Neural crest cell (in vitro differentiated cells): ENCODE measurements around the gene DEFB110. TPM values are rescaled to one million over a fixed set of nuclear protein-coding genes. Genes with fewer than 3 reads are reported as not detected.

Source experiments
- DNase-seq: peaks from one replicate; pipeline ENCODE4 v3.0.0; 2021; ENCODE audit warnings: low read depth, mixed read lengths, low spot score
- H3K27ac Mint-ChIP-seq: one replicate; pipeline ENCODE4 v1.8.0; 2021; ENCODE audit warnings: mild to moderate bottlenecking, mixed read lengths; ENCODE audit not compliant: unreplicated experiment
- H3K27me3 Mint-ChIP-seq: 2 replicates; pipeline ENCODE4 v1.8.0; 2021; ENCODE audit warnings: low read depth, mild to moderate bottlenecking, mixed read lengths
- H3K36me3 Mint-ChIP-seq: 2 replicates; pipeline ENCODE4 v1.8.0; 2021; ENCODE audit warnings: low read depth, mild to moderate bottlenecking, mixed read lengths
- H3K4me1 Mint-ChIP-seq: 2 replicates; pipeline ENCODE4 v1.8.0; 2021; ENCODE audit warnings: mixed read lengths
- H3K4me3 Mint-ChIP-seq: one replicate; pipeline ENCODE4 v1.8.0; 2021; ENCODE audit warnings: mild to moderate bottlenecking, mixed read lengths
- H3K9me3 Mint-ChIP-seq: 2 replicates; pipeline ENCODE4 v1.8.0; 2021; ENCODE audit warnings: mixed read lengths
- CTCF ChIP-seq: fragments of 200-600 bp; sonication (generic); conservative IDR thresholded peaks from 2 replicates; pipeline ENCODE4 v1.5.0; 2021; ENCODE audit warnings: antibody characterized with exemption, mild to moderate bottlenecking
- total RNA-seq: library from RNA; stranded (reverse); gene quantifications from 2 replicates; pipeline ENCODE4 v1.2.1, GENCODE V29; 2021

Gene DEFB110
- total RNA-seq, 1 donor from 2014 or later = not detected

GRCh38 chr6:49982046-49982445 is 39.7 kb downstream of the DEFB110 start:
- no peaks in the 10 kb centered on the region for H3K27me3 Mint-ChIP-seq
- DNase-seq = no peak

GRCh38 chr6:49980898-49981297 is 40.9 kb downstream of the DEFB110 start:
- TF ChIP-seq CTCF = no peak
- Mint-ChIP-seq H3K9me3 (no peaks in the 10 kb centered on the region), H3K4me3 (no peak overlapping the region), H3K27ac (no peak overlapping the region), H3K36me3 (no peaks in the 10 kb centered on the region), H3K27me3 (no peaks in the 10 kb centered on the region), H3K4me1 (no peaks in the 10 kb centered on the region)
- no peak for DNase-seq

More at GRCh38 chr6:49982046-49982445, 39.7 kb downstream of the DEFB110 start:
- no peak overlapping the region for H3K27ac Mint-ChIP-seq
- no peak for TF ChIP-seq CTCF
- H3K36me3 Mint-ChIP-seq = no peaks in the 10 kb centered on the region
- H3K4me3 Mint-ChIP-seq = no peak overlapping the region
- H3K4me1 Mint-ChIP-seq = no peaks in the 10 kb centered on the region
- H3K9me3 Mint-ChIP-seq = no peaks in the 10 kb centered on the region

- no peaks in the 10 kb centered on the region for H3K27me3 Mint-ChIP-seq
- H3K4me1 Mint-ChIP-seq = no peaks in the 10 kb centered on the region
- DNase-seq = no peak
- H3K27ac Mint-ChIP-seq = no peak overlapping the region
- no peak overlapping the region for H3K4me3 Mint-ChIP-seq
- H3K9me3 Mint-ChIP-seq = no peaks in the 10 kb centered on the region
- no peaks in the 10 kb centered on the region for H3K36me3 Mint-ChIP-seq
- TF ChIP-seq CTCF = no peak
These were observed 42.2 kb downstream of the DEFB110 start for GRCh38 chr6:49979584-49979983.

GRCh38 chr6:49978332-49979226 is 43.2 kb downstream of the DEFB110 start:
- Mint-ChIP-seq H3K9me3 (no peaks in the 10 kb centered on the region), H3K27me3 (no peaks in the 10 kb centered on the region), H3K27ac (no peak overlapping the region), H3K4me1 (no peaks in the 10 kb centered on the region), H3K36me3 (no peaks in the 10 kb centered on the region), H3K4me3 (no peak overlapping the region)
- no peak for DNase-seq
- no peak for TF ChIP-seq CTCF

GRCh38 chr6:49969605-49970004 is 52.2 kb downstream of the DEFB110 start, which contains the start of gene DEFB113:
TSS of gene DEFB113 (minus strand) at chr6:49969625. CDS start at chr6:49969625, 0 bp downstream.
- Mint-ChIP-seq H3K36me3 (no peaks in the 10 kb centered on the region), H3K27ac (no peak within 1 kb of the TSS), H3K4me3 (no peak within 1 kb of the TSS), H3K4me1 (no peaks in the 10 kb centered on the region), H3K27me3 (no peaks in the 10 kb centered on the region), H3K9me3 (no peaks in the 10 kb centered on the region)
- no peak for TF ChIP-seq CTCF
- no peak for DNase-seq

Other genes starting within 250 kb of the DEFB110 start
- gene PGK2, start 234.7 kb downstream of the DEFB110 start, total RNA-seq = not detected in 2 replicates
- gene CRISP1, start 155.5 kb downstream of the DEFB110 start, total RNA-seq = not detected in 2 replicates
- not detected in 2 replicates for gene DEFB114, start 57.8 kb downstream of the DEFB110 start, total RNA-seq
- not detected in 2 replicates for gene DEFB113, start 52.4 kb downstream of the DEFB110 start, total RNA-seq
- not detected in 2 replicates for gene DEFB112, start 27.9 kb upstream of the DEFB110 start, total RNA-seq